ENCODE data around the gene CLN3. TPM values are rescaled to one million over a fixed set of nuclear protein-coding genes. Genes with fewer than 3 reads are reported as not detected.
A peak's percentile ranks its signal among the peaks of the same experiment; 100 is the strongest.
"Not testable (repeated sequence)": the region's sequence is repeated elsewhere in the genome, so short reads cannot be mapped to it uniquely, and the experiment has no call there.

The CLN3 gene
- total RNA-seq, 1 donor from 2014 or later = 26.8 TPM

- ATAC-seq (no peak), DNase-seq (ENCODE audit: low spot score) (no peak)
- intact Hi-C loops (cut with DNase I) = no loop called here
Observed at GRCh38 chr16:28496844-28497243, 5.0 kb upstream of the CLN3 start.

DNA sequence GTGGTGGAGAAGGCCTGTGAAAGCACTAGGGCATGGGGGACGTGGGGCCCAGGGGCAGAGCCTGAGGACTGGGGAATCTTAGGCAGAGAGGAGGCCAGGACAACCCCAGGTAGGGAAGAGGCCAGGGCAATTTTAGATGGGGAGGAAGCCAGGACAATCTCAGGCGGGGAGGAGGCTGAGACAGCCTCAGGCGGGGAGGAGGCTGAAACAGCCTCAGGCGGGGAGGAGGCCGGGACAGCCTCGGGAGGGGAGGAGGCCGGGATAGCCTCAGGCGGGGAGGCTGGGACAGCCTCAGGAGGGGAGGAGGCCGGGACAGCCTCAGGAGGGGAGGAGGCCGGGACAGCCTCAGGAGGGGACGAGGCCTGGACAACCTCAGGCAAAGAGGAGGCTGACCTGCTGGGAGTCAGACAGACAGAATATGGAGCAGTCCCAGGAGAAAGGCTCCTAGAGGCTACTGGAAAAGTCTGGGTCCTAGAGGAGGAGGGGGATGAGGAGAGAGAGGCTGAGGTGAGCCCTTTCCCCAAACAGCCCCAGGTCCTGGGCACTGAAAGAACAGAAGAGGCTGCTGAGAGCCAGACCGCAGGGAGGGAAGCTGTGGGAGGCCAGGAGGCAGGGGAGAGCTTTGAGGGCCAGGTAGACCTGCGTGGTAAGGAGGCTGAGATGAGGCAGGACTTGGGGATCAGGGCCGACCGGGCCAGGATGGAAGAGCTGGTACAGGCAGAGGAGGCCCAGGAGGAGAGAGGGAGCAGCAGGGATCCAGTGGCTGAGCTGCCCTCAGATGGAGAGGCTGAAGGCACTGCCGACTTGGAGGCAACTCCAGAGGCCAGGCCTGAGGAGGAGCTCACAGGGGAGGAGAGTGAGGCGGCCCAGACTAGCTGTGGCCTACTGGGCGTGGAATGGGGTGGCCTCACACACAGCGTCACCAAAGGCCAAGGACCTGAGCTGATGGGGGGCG lies 4.2 kb upstream of the CLN3 start:
- ATAC-seq (no peak), DNase-seq (ENCODE audit: low spot score) (no peak)
- intact Hi-C loops (cut with DNase I) = no loop called here

DNA sequence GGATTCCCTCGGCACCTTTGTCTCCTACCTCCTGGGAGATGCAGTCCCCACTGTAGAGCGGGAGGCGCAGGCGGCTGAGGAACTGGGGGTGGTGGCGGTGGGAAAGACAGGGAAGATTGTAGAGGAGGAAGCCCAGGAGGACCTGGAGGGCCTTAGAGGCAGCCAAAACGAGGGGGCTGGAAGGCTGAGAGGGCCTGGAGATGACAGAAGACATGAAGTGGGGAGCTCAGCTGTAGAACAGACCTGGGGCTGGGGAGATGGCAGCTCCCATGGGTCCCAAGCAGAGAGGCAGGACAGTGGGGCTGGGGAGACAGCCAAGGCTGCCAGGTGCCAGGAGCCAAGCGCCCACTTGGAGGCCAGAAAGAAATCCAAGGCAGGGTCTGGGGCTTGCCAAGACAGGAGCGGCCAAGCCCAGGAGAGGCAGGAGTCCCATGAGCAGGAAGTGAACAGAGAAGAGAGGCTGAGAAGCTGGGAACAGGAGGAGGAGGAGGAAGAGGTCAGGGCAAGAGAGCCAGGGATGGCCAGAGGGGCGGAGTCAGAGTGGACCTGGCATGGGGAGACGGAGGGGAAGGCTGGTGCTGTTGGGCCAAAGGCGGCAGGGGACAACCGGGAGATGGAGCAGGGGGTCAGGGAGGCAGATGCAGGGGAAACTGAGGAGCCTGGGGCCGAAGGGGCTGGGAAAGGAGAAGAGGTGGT lies 3.4 kb upstream of the CLN3 start:
- intact Hi-C loops (cut with DNase I) = no loop called here
- ATAC-seq (no peak), DNase-seq (ENCODE audit: low spot score) (no peak)

GRCh38 chr16:28494121-28494851 lies 2.4 kb upstream of the CLN3 start, which contains the start of gene APOBR:
Gene APOBR, plus strand, starts transcription at chr16:28494643. Its CDS starts 39 bp downstream, at chr16:28494682.
- intact Hi-C loops (cut with DNase I) = no loop called here
- ATAC-seq (no peak), DNase-seq (ENCODE audit: low spot score) (no peak)

- no peak for ATAC-seq
- DNase-seq (ENCODE audit: low spot score) = no peak
- intact Hi-C loops (cut with DNase I) = no loop called here
Observed at GRCh38 chr16:28492511-28492910, 637 bp upstream of the CLN3 start.

DNA sequence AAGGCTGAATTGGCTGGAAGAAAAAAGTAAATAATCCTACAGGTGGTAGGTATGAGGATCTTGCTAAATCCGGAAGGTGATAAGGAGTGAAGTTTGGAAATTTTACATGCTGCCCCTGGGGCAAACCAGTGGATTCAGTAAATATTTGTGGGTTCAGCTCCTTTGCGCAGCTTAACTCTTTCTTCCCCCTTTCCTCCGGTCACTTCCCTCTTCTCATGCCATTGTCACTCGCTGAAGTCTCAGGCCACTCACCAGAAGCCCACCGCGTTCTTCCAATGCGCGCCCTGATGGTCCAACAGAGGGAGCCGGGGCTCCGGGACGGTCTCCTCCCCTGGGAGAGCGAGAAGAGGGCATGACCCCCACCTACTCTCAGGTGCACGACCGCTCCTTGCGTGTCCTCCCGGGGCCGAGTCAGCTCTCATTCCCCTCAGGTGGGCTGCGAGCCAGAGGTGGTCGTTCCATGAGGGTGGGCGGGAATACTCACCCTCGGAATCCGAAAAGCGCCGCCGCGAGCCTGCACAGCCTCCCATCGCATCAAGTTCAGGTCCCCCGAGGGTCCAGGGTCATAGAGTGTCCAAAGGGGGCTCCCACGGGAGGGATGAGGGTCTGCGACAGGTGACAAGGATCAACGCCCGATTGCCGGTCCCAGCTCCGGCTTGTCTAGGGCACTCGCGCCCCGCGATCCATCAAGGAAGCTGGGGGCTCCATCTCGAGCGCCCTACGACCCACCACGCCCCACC lies 474 bp downstream of the CLN3 start:
- intact Hi-C loops (cut with DNase I) = no loop called here
- peak; percentile 53 for ATAC-seq
- DNase-seq (ENCODE audit: low spot score) = peak; percentile 75

DNA sequence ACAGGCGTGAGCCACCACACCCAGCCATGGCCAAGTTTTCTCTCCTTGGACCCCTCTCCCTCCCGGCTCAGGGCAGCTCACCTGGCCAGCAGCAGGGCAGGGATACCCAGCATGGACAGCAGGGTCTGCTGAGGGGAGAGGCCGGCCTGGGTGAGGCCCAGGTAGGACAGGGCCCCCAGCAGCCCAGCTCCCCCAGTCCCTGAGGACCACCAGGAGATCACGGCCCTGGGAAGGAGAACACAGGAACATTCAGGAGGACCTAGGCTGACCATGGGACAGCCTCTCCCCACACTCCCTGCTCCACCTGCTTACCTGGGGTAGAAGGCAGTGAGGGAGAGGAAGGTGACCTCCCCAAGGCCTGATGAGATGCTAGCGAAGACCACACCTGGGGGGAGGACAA lies 5.6 kb downstream of the CLN3 start:
- intact Hi-C loops (cut with DNase I) = no loop called here
- no peak for DNase-seq (ENCODE audit: low spot score)
- ATAC-seq = no peak

- ATAC-seq; intact Hi-C loops (cut with DNase I); DNase-seq (ENCODE audit: low spot score): not testable (repeated sequence)
Observed at GRCh38 chr16:28483361-28483760, 8.5 kb downstream of the CLN3 start.

DNA sequence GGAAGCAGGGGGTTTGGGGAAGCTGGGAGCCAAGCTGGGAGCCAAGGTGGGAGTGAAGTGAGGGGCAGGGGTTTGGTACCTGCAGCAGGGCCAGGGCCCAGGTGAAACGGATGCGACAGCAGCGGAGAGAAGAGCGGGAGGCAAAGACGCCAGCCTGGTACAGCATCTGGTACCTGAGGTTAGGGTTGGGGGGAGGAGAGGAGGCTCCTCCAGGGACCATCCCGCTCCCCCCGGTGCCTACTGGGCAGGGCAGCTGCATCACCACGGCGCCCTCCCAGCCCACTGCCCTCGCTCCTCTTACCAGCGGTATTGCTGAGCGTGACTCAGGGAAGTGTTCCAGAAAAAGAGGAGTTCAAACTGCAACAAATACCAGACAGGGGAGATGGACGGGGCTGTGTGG lies 9.8 kb downstream of the CLN3 start:
- intact Hi-C loops (cut with DNase I) = no loop called here
- no peak for DNase-seq (ENCODE audit: low spot score)
- ATAC-seq = no peak

DNA sequence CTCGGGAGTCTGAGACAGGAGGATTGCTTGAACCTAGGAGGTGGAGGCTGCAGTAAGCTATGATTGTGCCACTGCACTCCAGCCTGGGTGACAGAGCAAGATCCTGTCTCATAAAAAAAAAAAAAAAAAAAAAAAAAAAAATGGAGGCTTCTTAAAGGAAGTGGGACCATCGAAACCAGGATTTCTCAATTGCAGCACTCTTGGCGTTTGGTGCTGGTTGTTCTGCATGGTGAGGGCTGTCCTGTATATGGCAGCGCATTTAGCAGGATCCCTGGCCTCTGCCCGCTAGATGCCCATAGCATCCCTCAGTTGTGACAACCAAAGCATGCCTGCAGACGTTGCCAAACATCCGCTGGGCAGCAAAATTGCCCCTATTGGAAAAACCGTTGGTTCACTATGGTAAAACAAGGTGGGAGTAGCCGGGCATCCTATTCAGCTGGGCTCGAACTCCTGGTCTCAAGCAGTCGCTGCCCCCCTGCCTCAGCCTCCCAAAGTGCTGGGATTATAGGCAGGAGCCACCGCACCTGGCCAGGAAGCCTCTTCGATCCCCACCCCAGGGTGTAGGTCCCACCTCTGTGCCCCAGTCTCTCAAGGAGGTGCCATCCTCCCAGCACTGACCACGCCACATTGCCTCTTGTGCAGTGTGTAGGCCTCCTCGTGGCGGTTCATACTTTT lies 13.2 kb downstream of the CLN3 start:
- intact Hi-C loops (cut with DNase I) = no loop called here
- ATAC-seq (no peak), DNase-seq (ENCODE audit: low spot score) (no peak)

DNA sequence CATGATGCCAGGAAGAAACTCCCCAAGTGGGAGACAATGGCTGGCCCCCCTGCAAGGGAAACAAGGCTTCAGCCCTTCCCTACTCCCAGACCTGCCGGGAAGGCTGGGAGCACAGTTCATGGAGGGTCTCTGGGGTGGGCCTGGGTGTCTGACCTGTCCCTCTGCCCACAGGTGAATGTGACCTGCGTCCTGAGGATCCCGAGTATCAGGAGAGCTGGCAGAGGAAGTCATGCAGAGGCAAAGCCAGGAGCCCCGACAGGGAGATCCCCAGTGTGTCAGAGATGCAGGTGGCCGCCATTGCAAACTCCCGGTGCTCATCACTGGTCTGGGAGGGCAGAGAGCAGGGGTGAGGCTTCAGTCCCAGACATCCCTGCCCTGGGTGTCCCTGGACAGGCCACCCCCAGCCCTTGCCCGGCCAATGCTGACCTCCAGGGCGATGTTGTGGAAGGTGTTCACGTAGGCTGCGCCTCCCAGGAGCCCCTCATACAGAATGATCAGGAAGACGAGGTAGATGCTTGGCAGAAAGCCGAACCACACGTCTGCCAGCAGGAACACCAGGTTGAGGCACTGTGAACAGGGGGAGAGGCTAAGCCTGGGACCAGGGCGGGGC lies 14.5 kb downstream of the CLN3 start:
- intact Hi-C loops (cut with DNase I) = no loop called here
- peak; percentile 45 for DNase-seq (ENCODE audit: low spot score)
- ATAC-seq = no peak

GRCh38 chr16:28475221-28475620 lies 16.7 kb downstream of the CLN3 start:
- intact Hi-C loops (cut with DNase I) = no loop called here
- ATAC-seq (no peak), DNase-seq (ENCODE audit: low spot score) (peak; percentile 2)

- intact Hi-C loops (cut with DNase I) = no loop called here
- DNase-seq (ENCODE audit: low spot score) = peak; percentile 22
Observed at GRCh38 chr16:28473714-28474265, 18.1 kb downstream of the CLN3 start.

GRCh38 chr16:28447081-28447480 lies 44.8 kb downstream of the CLN3 start:
- intact Hi-C loops (cut with DNase I); DNase-seq (ENCODE audit: low spot score); ATAC-seq: not testable (repeated sequence)

More at GRCh38 chr16:28473714-28474265, 18.1 kb downstream of the CLN3 start:
- ATAC-seq = no peak

GRCh38 chr16:28446388-28446787 lies 45.5 kb downstream of the CLN3 start:
- DNase-seq (ENCODE audit: low spot score); intact Hi-C loops (cut with DNase I); ATAC-seq: not testable (repeated sequence)

GRCh38 chr16:28443943-28444342 lies 47.9 kb downstream of the CLN3 start:
- intact Hi-C loops (cut with DNase I); ATAC-seq: not testable (repeated sequence)

DNA sequence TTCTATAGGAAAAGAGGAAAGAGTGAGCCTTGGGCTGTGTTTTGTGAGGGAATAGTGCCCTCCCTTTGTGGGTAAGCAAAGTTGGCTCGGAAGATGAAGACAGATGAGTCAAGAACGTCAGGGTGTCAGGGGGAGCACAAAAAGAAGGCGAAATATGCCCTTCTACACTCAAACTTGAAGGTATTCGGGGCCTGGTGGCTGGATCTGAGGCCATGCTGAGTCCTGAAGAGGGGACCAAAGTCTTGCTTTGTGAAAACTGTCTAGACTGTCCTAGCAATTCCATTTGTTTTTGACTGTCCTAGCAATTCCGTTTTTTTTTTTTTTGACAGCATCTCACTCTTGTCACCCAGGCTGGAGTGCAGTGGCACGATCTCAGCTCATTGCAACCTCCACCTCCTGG lies 53.0 kb downstream of the CLN3 start:
- ATAC-seq; intact Hi-C loops (cut with DNase I): not testable (repeated sequence)
- peak; percentile 51 for DNase-seq (ENCODE audit: low spot score)

More at GRCh38 chr16:28443943-28444342, 47.9 kb downstream of the CLN3 start:
- DNase-seq (ENCODE audit: low spot score) = not testable (repeated sequence)

All from sciatic nerve (tissue), 2 donors.